Measurements from ENCODE around the gene CTNNA2. TPM values are rescaled to one million over a fixed set of nuclear protein-coding genes. Genes with fewer than 3 reads are reported as not detected.

CTNNA2 gene
- total RNA-seq, 4 donors from 2014 or later = 0.88 to 14.9 (median 2.3) TPM; not detected in 1

DNA sequence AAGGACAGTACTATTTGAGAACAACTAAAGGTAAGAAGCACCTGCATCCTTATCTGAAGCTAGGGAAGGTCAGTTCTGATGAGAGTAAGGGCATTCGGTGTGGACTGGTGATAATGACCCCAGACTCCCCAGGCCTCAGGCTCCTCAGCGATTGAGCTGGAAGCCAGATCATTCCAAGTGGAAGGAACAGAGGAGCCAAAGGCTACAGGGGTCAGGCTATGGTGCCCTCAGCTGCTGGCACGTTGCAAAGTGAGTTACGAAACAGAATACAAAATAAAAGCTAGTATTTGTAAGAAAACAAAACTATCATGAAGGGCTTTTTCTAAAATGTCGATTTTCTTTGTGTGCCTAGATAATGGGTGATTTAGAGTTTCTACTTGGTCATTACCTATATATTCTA lies 960.2 kb downstream of the CTNNA2 start:
- no peak for TF ChIP-seq POLR2A (IDR thresholded peaks at IDR 0.05)
- TF ChIP-seq, protein P1, sequence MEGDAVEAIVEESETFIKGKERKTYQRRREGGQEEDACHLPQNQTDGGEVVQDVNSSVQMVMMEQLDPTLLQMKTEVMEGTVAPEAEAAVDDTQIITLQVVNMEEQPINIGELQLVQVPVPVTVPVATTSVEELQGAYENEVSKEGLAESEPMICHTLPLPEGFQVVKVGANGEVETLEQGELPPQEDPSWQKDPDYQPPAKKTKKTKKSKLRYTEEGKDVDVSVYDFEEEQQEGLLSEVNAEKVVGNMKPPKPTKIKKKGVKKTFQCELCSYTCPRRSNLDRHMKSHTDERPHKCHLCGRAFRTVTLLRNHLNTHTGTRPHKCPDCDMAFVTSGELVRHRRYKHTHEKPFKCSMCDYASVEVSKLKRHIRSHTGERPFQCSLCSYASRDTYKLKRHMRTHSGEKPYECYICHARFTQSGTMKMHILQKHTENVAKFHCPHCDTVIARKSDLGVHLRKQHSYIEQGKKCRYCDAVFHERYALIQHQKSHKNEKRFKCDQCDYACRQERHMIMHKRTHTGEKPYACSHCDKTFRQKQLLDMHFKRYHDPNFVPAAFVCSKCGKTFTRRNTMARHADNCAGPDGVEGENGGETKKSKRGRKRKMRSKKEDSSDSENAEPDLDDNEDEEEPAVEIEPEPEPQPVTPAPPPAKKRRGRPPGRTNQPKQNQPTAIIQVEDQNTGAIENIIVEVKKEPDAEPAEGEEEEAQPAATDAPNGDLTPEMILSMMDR (IDR thresholded peaks at IDR 0.05) = no peak
- no peak overlapping the region for H3K4me3 ChIP-seq
- no peaks in the 10 kb centered on the region for H3K4me1 ChIP-seq
- no peaks in the 10 kb centered on the region for H3K36me3 ChIP-seq
- H3K27ac ChIP-seq = no peak overlapping the region
- H3K9me3 ChIP-seq = no peaks in the 10 kb centered on the region
- DNase-seq = no peak
- intact Hi-C loops (cut with DNase I; ENCODE audit: low total_unique reads) = no loop called here
- no peaks in the 10 kb centered on the region for H3K27me3 ChIP-seq

DNA sequence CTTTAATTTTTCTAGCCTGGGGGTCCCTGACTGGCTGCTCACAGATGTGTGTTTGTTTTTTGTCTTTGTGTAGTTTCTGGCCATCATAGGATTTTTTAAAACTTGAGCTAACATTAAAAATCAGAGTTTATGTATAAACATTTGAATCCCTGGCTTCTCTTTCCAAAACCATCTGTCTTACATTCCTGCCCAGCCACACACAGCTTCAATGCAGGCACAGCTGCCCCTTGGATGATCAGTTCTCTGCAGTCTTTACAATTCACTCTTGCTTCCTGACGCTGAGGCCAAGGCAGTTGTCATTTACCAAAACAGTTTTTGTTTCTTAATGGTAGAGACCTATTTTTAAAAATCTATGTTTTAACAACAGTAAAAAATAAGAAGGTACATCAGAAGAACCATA lies 960.9 kb downstream of the CTNNA2 start:
- Histone ChIP-seq H3K27ac (no peak overlapping the region), H3K4me3 (no peak overlapping the region), H3K4me1 (no peaks in the 10 kb centered on the region), H3K36me3 (no peaks in the 10 kb centered on the region), H3K27me3 (no peaks in the 10 kb centered on the region), H3K9me3 (no peaks in the 10 kb centered on the region)
- intact Hi-C loops (cut with DNase I; ENCODE audit: low total_unique reads) = no loop called here
- TF ChIP-seq, protein P1 (IDR thresholded peaks at IDR 0.05) = no peak
- TF ChIP-seq POLR2A (IDR thresholded peaks at IDR 0.05) = no peak
- no peak for DNase-seq

DNA sequence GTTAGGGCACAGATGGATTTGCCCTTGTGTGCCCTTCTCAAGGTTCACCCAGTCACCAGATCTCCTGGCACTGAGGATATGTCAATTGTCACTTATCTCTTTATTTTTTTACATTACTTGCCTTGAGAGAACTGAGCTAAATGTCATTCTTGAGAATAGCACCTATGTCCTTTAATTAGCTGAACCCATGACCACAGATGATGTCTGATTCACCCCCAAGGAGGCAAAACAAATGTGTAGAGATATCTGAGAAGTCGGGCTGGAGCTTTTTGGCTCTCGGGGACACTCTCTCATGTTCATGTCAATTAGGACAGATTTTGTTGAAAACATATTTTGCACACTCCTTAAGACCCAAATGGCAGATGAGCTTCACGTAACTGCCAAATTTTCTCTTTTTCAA lies 963.1 kb downstream of the CTNNA2 start:
- Histone ChIP-seq H3K4me3 (no peak overlapping the region), H3K4me1 (no peaks in the 10 kb centered on the region), H3K9me3 (no peaks in the 10 kb centered on the region), H3K36me3 (no peaks in the 10 kb centered on the region), H3K27ac (no peak overlapping the region), H3K27me3 (no peaks in the 10 kb centered on the region)
- no peak for DNase-seq
- intact Hi-C loops (cut with DNase I; ENCODE audit: low total_unique reads) = no loop called here
- no peak for TF ChIP-seq POLR2A (IDR thresholded peaks at IDR 0.05)
- TF ChIP-seq, protein P1 (IDR thresholded peaks at IDR 0.05) = no peak

DNA sequence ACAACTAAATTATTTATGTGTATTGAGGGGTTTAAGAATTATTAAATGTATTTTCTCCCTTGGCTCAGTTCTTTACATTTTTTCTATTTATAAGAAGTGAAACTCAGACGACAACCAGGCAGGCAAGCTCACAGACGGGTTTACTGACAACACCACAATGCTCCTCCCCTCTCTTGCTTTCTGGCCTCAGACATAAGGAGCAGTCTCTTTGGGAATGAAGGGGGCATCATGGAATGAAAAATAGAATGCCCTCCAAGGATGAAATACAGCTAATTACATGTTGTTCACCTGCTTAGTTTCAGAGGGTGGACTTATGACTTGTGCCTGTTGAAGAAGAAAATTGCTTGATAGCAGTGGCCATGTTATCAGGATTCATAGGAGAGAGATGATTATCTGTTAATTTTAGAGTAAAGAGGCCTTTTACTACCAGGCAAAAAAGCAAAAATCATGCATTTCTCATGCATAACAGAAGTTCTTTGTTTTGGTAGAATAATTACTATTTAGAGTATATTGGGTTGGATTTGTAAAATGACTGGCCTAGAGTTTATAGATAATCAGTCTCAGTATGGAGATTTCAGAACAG lies 963.8 kb downstream of the CTNNA2 start:
- no peaks in the 10 kb centered on the region for H3K4me1 ChIP-seq
- intact Hi-C loops (cut with DNase I; ENCODE audit: low total_unique reads) = no loop called here
- no peaks in the 10 kb centered on the region for H3K36me3 ChIP-seq
- no peak for DNase-seq
- TF ChIP-seq POLR2A (IDR thresholded peaks at IDR 0.05) = no peak
- TF ChIP-seq, protein P1 (IDR thresholded peaks at IDR 0.05) = no peak
- H3K9me3 ChIP-seq = no peaks in the 10 kb centered on the region
- no peak overlapping the region for H3K27ac ChIP-seq
- no peak overlapping the region for H3K4me3 ChIP-seq
- no peaks in the 10 kb centered on the region for H3K27me3 ChIP-seq

DNA sequence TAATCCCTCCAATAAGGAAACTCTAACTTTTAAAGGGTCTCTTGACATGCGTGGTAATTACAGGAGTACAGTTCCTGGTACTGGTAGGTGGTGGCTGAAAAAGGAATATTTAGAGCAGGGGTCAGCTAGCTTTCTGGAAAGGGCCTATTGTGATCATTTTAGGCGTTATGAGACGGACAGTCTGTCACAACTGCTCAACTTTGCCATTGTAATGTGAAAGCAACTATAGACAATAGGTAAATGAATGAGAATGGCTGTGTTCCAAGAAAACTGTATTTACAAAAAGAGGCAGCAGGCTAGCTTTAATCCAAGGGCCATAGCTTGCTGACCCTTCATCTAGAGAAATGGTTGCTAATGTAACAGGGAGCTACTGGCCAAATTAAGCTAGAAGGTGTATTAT lies 969.4 kb downstream of the CTNNA2 start:
- Histone ChIP-seq H3K36me3 (no peaks in the 10 kb centered on the region), H3K27ac (no peak overlapping the region), H3K27me3 (no peaks in the 10 kb centered on the region), H3K9me3 (no peaks in the 10 kb centered on the region), H3K4me1 (no peaks in the 10 kb centered on the region), H3K4me3 (no peak overlapping the region)
- intact Hi-C loops (cut with DNase I; ENCODE audit: low total_unique reads) = no loop called here
- TF ChIP-seq, protein P1 (IDR thresholded peaks at IDR 0.05) = no peak
- TF ChIP-seq POLR2A (IDR thresholded peaks at IDR 0.05) = no peak
- no peak for DNase-seq

All from uterus (tissue), 4 donors.